Fibroblast of mammary gland (primary cell): ENCODE measurements around the gene WASF1.

ENCODE experiments used
- DNase-seq: peaks from one replicate; pipeline ENCODE4 v3.0.0-alpha.2; 2010; ENCODE audit warnings: low read depth
- H3K4me3 ChIP-seq: 2 replicates; pipeline ENCODE4 v1.5.1; 2011; ENCODE audit warnings: low read depth, mild to moderate bottlenecking, low read length, moderate library complexity; ENCODE audit not compliant: control insufficient read depth
- CTCF ChIP-seq: conservative IDR thresholded peaks from 2 replicates; pipeline ENCODE4 v1.5.1; 2011; ENCODE audit warnings: low read depth, low read length, inconsistent platforms; ENCODE audit not compliant: control insufficient read depth, insufficient read depth

WASF1 gene

GRCh38 chr6:110116258-110116657 is 63.2 kb downstream of the WASF1 start:
- no peak for DNase-seq
- TF ChIP-seq CTCF, result no peak
- H3K4me3 ChIP-seq, result no peak overlapping the region

- H3K4me3 ChIP-seq, result no peak overlapping the region
- TF ChIP-seq CTCF, result no peak
- no peak for DNase-seq
These were observed 65.5 kb downstream of the WASF1 start for GRCh38 chr6:110114004-110114403.

GRCh38 chr6:110105296-110105695 is 74.2 kb downstream of the WASF1 start:
- H3K4me3 ChIP-seq, result no peak overlapping the region
- no peak for DNase-seq
- no peak for TF ChIP-seq CTCF

GRCh38 chr6:110103260-110103659 is 76.2 kb downstream of the WASF1 start:
- TF ChIP-seq CTCF, result no peak
- H3K4me3 ChIP-seq, result no peak overlapping the region
- DNase-seq, result no peak

- TF ChIP-seq CTCF, result no peak
- DNase-seq, result peak; percentile 19
- no peak overlapping the region for H3K4me3 ChIP-seq
These were observed 77.1 kb downstream of the WASF1 start for GRCh38 chr6:110102411-110102810.

- no peak overlapping the region for H3K4me3 ChIP-seq
- TF ChIP-seq CTCF, result no peak
- DNase-seq, result no peak
These were observed 77.6 kb downstream of the WASF1 start for GRCh38 chr6:110101885-110102284.

- DNase-seq, result no peak
- H3K4me3 ChIP-seq, result no peak overlapping the region
- no peak for TF ChIP-seq CTCF
These were observed 80.9 kb downstream of the WASF1 start for GRCh38 chr6:110098511-110099116.
